B cell (primary cell): ENCODE measurements around the gene IPO4. TPM values are rescaled to one million over a fixed set of nuclear protein-coding genes. Genes with fewer than 3 reads are reported as not detected.

Source experiments
- ATAC-seq: fragments of 200-7000 bp; cut with Tn5 transposase; one replicate; pipeline ENCODE4 v1.10.0; 2021; ENCODE audit warnings: low read depth, mild to moderate bottlenecking, moderate number of reproducible peaks, moderate library complexity
- CTCF ChIA-PET: fragments of 350-600 bp; sonication (Branson Sonifier 250); formaldehyde crosslinking; loops from one replicate; lab custom pipeline; 2021; ENCODE audit warnings: antibody characterized with exemption, inconsistent platforms; lab: Charles Lee
- POLR2A ChIA-PET: fragments of 350-600 bp; sonication (Branson Sonifier 250); formaldehyde crosslinking; loops from one replicate; lab custom pipeline; 2021; ENCODE audit warnings: antibody characterized with exemption; lab: Charles Lee
- DNase-seq: peaks from one replicate; pipeline ENCODE4 v3.0.0; 2013
- H2AFZ ChIP-seq: 2 replicates; pipeline ENCODE4 v1.6.1; 2012; ENCODE audit warnings: mild to moderate bottlenecking, low read depth, low read length; ENCODE audit not compliant: insufficient read depth, poor library complexity, severe bottlenecking
- H3K27ac ChIP-seq, 2 donors: 1 replicate in 1 of 2; 2 replicates in 1 of 2; pipeline ENCODE4 v1.5.1; 2012 to 2013; ENCODE audit warnings: low read length in 2 of 2, mild to moderate bottlenecking in 2 of 2, moderate library complexity in 1 of 2
- H3K27me3 ChIP-seq, 4 experiments: fragments of 200-600 bp in 1 of 4; sonication (generic) in 1 of 4; replicated peaks in 1 of 4; 1 replicate in 2 of 4; 2 replicates in 2 of 4; pipeline versions ENCODE4 v1.6.1 to v1.7.0; 2013 to 2016; ENCODE audit warnings: low read length in 3 of 4, mild to moderate bottlenecking in 2 of 4, mixed read lengths in 1 of 4, moderate library complexity in 1 of 4; ENCODE audit not compliant: insufficient read depth in 4 of 4, control insufficient read depth in 3 of 4; ENCODE audit errors: control extremely low read depth in 1 of 4
- H3K36me3 ChIP-seq, 2 experiments: replicated peaks in 1 of 2; 1 replicate in 1 of 2; 2 replicates in 1 of 2; pipeline versions ENCODE4 v1.6.1 to v1.7.1; 2013; ENCODE audit warnings: low read length in 1 of 2; ENCODE audit not compliant: insufficient read depth in 2 of 2, control insufficient read depth in 1 of 2; ENCODE audit errors: control extremely low read depth in 1 of 2, extremely low read depth in 1 of 2
- H3K4me1 ChIP-seq, 2 donors: fragments of 200-600 bp in 1 of 2; sonication (generic) in 1 of 2; 1 replicate in 1 of 2; 2 replicates in 1 of 2; pipeline versions ENCODE4 v1.5.1 to v1.6.1; 2013 to 2017; ENCODE audit warnings: low read length in 2 of 2; ENCODE audit not compliant: control insufficient read depth in 2 of 2, insufficient read depth in 2 of 2
- H3K4me2 ChIP-seq: replicated peaks from 2 replicates; pipeline ENCODE3; 2012; ENCODE audit warnings: mild to moderate bottlenecking, low read depth, low read length; ENCODE audit not compliant: poor library complexity, severe bottlenecking
- H3K4me3 ChIP-seq, 5 experiments: fragments of 200-600 bp in 1 of 5; sonication (generic) in 1 of 5; 1 replicate in 3 of 5; 2 replicates in 2 of 5; pipeline versions ENCODE4 v1.5.1 to v1.7.0; 2011 to 2016; ENCODE audit warnings: low read length in 4 of 5, mild to moderate bottlenecking in 4 of 5, low read depth in 2 of 5, control low read depth in 1 of 5, moderate library complexity in 1 of 5; ENCODE audit not compliant: insufficient read depth in 1 of 5; ENCODE audit errors: control extremely low read depth in 1 of 5, extremely low read depth in 1 of 5
- H3K79me2 ChIP-seq: fragments of 200-600 bp; sonication (generic); one replicate; pipeline ENCODE4 v1.6.0; 2016; ENCODE audit warnings: low read length; ENCODE audit not compliant: control insufficient read depth, insufficient read depth
- H3K9ac ChIP-seq: fragments of 200-600 bp; sonication (generic); 2 replicates; pipeline ENCODE4 v1.6.1; 2017; ENCODE audit warnings: mild to moderate bottlenecking, low read length, moderate library complexity
- H3K9me3 ChIP-seq, 3 donors: one replicate each; pipeline versions ENCODE4 v1.6.1 to v1.7.1; 2013; ENCODE audit warnings: low read length in 2 of 3; ENCODE audit not compliant: control insufficient read depth in 2 of 3, insufficient read depth in 1 of 3; ENCODE audit errors: control extremely low read depth in 1 of 3
- H4K20me1 ChIP-seq: 2 replicates; pipeline ENCODE4 v1.6.0; 2012; ENCODE audit warnings: mild to moderate bottlenecking, low read length; ENCODE audit not compliant: insufficient read depth, control insufficient read depth, poor library complexity, severe bottlenecking
- H3K27ac Mint-ChIP-seq: one replicate; pipeline ENCODE4 v1.8.0; 2021; ENCODE audit warnings: mixed read lengths
- H3K27me3 Mint-ChIP-seq: one replicate; pipeline ENCODE4 v1.8.0; 2021; ENCODE audit warnings: mixed read lengths
- H3K4me1 Mint-ChIP-seq: one replicate; pipeline ENCODE4 v1.8.0; 2021; ENCODE audit warnings: mixed read lengths
- H3K4me3 Mint-ChIP-seq: one replicate; pipeline ENCODE4 v1.8.0; 2021; ENCODE audit warnings: mixed read lengths
- H3K9me3 Mint-ChIP-seq: one replicate; pipeline ENCODE4 v1.8.0; 2022; ENCODE audit warnings: mixed read lengths; ENCODE audit not compliant: insufficient read depth
- EZH2 ChIP-seq: IDR thresholded peaks from 2 replicates; pipeline ENCODE4 v1.6.1; 2012; ENCODE audit warnings: borderline replicate concordance, low read depth, mild to moderate bottlenecking, moderate library complexity, low read length; ENCODE audit not compliant: insufficient read depth, poor library complexity, severe bottlenecking
- WGBS: methylation state at CpG from one replicate; pipeline ENCODE4 v1.1.5; 2013; ENCODE audit warnings: missing lambda C conversion rate; ENCODE audit not compliant: insufficient coverage; 5-methylcytosine and 5-hydroxymethylcytosine counted together
- intact Hi-C: fragments of 100-400 bp; cut with micrococcal nuclease; formaldehyde crosslinking; loops from one replicate; pipeline ENCODE4 v1.10.0; 2022
- polyA plus RNA-seq: library from polyadenylated mRNA; depleted of rRNA; stranded (reverse); fragments of >200 nt; gene quantifications from 2 replicates; pipeline ENCODE4 v1.2.3, GENCODE V29; 2012
- total RNA-seq, 2 donors: library from RNA; stranded (reverse); fragments of 120-200 nt in 1 of 2; gene quantifications; 1 replicate in 1 of 2; 2 replicates in 1 of 2; pipeline versions ENCODE4 v1.2.3 to v1.2.4, GENCODE V29; 2013 to 2022
- TF ChIP-seq, protein P1 (sequence below): fragments of 200-600 bp; IDR thresholded peaks from one replicate; pipeline ENCODE4 v1.8.0; 2022; ENCODE audit warnings: antibody characterized with exemption, mild to moderate bottlenecking

Gene IPO4
- total and polyA plus RNA-seq, 2 donors (not counting 1 experiment from before 2014, with no cell fraction given): 28.3 to 35.0 TPM

DNA sequence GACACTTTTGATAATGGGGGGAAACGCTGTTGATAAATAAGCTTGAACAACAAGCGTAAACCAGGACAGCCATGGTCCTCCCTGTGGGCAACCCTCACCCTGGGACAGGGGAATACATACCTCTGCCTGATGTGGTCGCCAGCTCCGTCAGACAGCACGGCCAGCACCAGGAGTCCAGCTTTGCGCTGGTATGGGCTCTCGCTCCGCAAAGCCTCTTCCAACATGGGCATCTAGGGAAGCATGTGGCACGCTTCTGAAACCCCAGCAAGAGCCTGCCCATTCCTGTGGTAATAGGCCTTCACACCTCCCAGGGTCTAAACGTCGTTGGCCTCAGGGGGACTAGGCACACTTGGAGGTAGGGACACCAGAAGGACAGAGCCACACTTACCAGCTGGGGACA lies 2.9 kb downstream of the IPO4 start:
- H3K36me3 ChIP-seq: peaks cover 4 to 64% of the 10 kb centered on the region in 2 experiments
- Mint-ChIP-seq H3K27me3 (no peaks in the 10 kb centered on the region), H3K9me3 (no peaks in the 10 kb centered on the region), H3K4me1 (peaks cover 25% of the 10 kb centered on the region), H3K4me3 (no peak overlapping the region), H3K27ac (no peak overlapping the region)
- H3K4me3 ChIP-seq: no peak overlapping the region
- peaks cover 34% of the 10 kb centered on the region for H3K79me2 ChIP-seq
- DNase-seq (no peak), ATAC-seq (no peak)
- no peak overlapping the region for H3K4me2 ChIP-seq
- no peaks in the 10 kb centered on the region for H3K27me3 ChIP-seq
- TF ChIP-seq EZH2: no peak
- TF ChIP-seq, protein P1, sequence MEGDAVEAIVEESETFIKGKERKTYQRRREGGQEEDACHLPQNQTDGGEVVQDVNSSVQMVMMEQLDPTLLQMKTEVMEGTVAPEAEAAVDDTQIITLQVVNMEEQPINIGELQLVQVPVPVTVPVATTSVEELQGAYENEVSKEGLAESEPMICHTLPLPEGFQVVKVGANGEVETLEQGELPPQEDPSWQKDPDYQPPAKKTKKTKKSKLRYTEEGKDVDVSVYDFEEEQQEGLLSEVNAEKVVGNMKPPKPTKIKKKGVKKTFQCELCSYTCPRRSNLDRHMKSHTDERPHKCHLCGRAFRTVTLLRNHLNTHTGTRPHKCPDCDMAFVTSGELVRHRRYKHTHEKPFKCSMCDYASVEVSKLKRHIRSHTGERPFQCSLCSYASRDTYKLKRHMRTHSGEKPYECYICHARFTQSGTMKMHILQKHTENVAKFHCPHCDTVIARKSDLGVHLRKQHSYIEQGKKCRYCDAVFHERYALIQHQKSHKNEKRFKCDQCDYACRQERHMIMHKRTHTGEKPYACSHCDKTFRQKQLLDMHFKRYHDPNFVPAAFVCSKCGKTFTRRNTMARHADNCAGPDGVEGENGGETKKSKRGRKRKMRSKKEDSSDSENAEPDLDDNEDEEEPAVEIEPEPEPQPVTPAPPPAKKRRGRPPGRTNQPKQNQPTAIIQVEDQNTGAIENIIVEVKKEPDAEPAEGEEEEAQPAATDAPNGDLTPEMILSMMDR: no peak
- ChIA-PET CTCF (interaction anchor here (0.8 to 1.5 kb wide), 2 partner anchors 12 to 147 kb away, joined by 3 read pairs; no protein-coding TSS in a partner anchor), POLR2A (interaction anchor here (1.0 kb wide), 1 partner anchor 10 kb away, joined by 3 read pairs; the partner anchor contains the start of gene TM9SF1)
- H3K27ac ChIP-seq: no peak overlapping the region
- H4K20me1 ChIP-seq: no peaks in the 10 kb centered on the region
- no peak overlapping the region for H2AFZ ChIP-seq
- H3K4me1 ChIP-seq: peaks cover 14 to 17% of the 10 kb centered on the region in 2 donors
- H3K9me3 ChIP-seq: no peaks in the 10 kb centered on the region
- H3K9ac ChIP-seq: no peak overlapping the region
- WGBS: 96% methylated on average over 11 of the region's 11 CpGs
- intact Hi-C loops: no loop called here

DNA sequence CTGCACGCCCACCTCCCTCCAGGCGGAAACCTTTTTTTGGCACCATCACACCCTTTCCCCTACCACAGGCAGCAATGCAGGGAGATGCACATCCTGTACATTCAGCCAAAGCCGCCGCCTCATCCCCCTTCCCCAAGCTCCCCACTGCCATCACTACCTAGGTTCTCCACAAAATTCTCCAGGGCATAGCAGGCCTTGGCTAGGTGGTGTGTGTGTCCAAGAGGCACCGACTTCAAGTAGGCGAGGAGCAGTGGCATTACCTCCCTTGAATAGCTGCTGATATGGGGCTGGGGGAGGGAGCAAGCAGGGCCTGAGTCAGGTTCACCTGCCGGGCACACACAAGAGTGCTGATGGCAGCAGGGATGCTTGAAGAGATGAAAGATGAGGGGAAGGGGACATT lies 3.6 kb downstream of the IPO4 start:
- Mint-ChIP-seq H3K4me3 (no peak overlapping the region), H3K27ac (no peak overlapping the region), H3K9me3 (no peaks in the 10 kb centered on the region), H3K4me1 (peaks cover 27% of the 10 kb centered on the region), H3K27me3 (no peaks in the 10 kb centered on the region)
- Histone ChIP-seq H3K9ac (no peak overlapping the region), H3K27ac (no peak overlapping the region), H3K4me3 (no peak overlapping the region), H3K4me1 (peaks cover 14 to 17% of the 10 kb centered on the region in 2 donors), H2AFZ (no peak overlapping the region), H3K27me3 (no peaks in the 10 kb centered on the region), H3K79me2 (peaks cover 34% of the 10 kb centered on the region), H3K9me3 (no peaks in the 10 kb centered on the region), H3K4me2 (no peak overlapping the region), H4K20me1 (no peaks in the 10 kb centered on the region), H3K36me3 (peaks cover 4 to 67% of the 10 kb centered on the region in 2 experiments)
- CTCF ChIA-PET: no interaction called here
- no peak for DNase-seq
- ATAC-seq: no peak
- intact Hi-C loops: no loop called here
- WGBS: 97% methylated on average over 5 of the region's 7 CpGs
- POLR2A ChIA-PET: interaction anchor here (0.8 kb wide), 1 partner anchor 23 kb away, joined by 6 read pairs; no protein-coding TSS in a partner anchor
- no peak for TF ChIP-seq EZH2
- TF ChIP-seq, protein P1: no peak
